ENCODE measurements around the gene VPS37C.

The VPS37C gene

DNA sequence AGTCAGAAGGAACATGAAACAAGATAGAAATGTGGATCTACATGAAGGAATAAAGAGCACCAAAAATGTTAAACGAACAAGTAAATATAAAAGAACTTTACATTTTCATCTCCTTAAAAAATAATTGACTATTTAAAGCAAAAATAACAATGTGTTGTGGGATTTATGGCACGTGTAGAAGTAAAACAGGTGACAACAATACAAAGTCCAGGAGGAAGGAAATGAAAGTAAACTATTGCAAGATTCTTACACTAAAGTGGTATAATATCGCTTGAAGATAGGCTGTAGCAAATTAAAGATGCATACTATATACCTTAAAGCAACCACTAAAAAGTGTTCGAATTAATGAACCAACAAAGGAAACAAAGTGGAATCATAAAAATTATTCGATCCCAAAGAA lies 5.5 kb downstream of the VPS37C start:
- no peak for DNase-seq (ENCODE audit: extremely low read depth, low read depth)
- TF ChIP-seq CTCF (IDR thresholded peaks at IDR 0.05; ENCODE audit: low read depth, low read length) = no peak

- no peak for DNase-seq (ENCODE audit: extremely low read depth, low read depth)
- TF ChIP-seq CTCF (IDR thresholded peaks at IDR 0.05; ENCODE audit: low read depth, low read length) = no peak
Observed at GRCh38 chr11:61155312-61155711, 5.9 kb downstream of the VPS37C start.

DNA sequence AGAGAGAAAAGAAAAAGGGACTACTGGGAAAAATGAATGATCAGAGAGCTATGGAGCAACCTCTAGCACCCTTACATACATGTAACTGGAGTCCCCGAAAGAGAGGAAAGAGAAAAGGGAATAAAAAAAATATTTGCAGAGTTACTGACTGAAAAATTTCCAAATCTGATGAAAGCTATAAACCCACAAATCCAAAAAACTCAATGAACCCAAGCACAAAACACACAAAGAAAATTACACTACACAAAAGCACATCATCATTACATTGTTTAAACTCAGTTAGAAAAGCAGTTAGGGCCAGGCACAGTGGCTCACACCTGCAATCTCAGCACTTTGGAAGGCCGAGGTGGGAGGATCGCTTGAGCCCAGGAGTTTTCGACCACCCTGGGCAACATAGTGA lies 6.7 kb downstream of the VPS37C start:
- no peak for TF ChIP-seq CTCF (IDR thresholded peaks at IDR 0.05; ENCODE audit: low read depth, low read length)
- DNase-seq (ENCODE audit: extremely low read depth, low read depth) = no peak

DNA sequence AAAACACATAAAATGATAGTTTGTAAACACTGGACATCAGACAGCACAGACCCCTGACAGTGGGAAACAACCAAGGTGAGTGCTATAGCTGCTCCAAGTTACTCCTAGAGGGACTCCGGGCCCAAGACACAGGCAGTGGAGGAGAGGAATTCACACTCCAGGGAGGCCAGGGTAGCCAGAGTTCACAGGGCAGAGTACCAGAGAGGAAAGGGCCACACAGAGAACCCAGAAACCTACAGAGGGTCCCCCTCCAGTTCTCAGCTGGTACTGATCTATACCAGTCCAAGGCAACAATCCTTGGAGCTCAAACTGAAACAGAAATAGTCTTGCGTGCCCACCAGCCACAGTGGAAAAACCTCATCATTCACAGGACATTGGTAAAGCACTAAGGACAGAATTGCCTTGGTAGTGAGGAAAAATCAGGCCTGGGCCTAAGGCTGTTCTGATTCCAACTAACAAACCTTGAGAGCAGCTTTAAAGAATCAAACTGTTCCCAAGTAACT lies 7.6 kb downstream of the VPS37C start:
- no peak for DNase-seq (ENCODE audit: extremely low read depth, low read depth)

GRCh38 chr11:61152816-61153592 lies 8.2 kb downstream of the VPS37C start:
- DNase-seq (ENCODE audit: extremely low read depth, low read depth) = no peak
- no peak for TF ChIP-seq CTCF (IDR thresholded peaks at IDR 0.05; ENCODE audit: low read depth, low read length)

More for the DNA sequence above, 7.6 kb downstream of the VPS37C start:
- TF ChIP-seq CTCF (IDR thresholded peaks at IDR 0.05; ENCODE audit: low read depth, low read length) = no peak

- no peak for DNase-seq (ENCODE audit: extremely low read depth, low read depth)
- no peak for TF ChIP-seq CTCF (IDR thresholded peaks at IDR 0.05; ENCODE audit: low read depth, low read length)
Observed at GRCh38 chr11:61151545-61152252, 9.5 kb downstream of the VPS37C start.
